ENCODE data around the gene STPG4. TPM values are rescaled to one million over a fixed set of nuclear protein-coding genes. Genes with fewer than 3 reads are reported as not detected.
A peak's percentile ranks its signal among the peaks of the same experiment; 100 is the strongest.

The STPG4 gene
- total and polyA plus RNA-seq, 10 donors, result 0.19 to 2.2 (median 0.89) TPM; not detected in 3

GRCh38 chr2:47076586-47077441, 78.3 kb downstream of the STPG4 start:
- H3K27me3 ChIP-seq (replicated peaks in 1 of 7), result no peaks in the 10 kb centered on the region
- H3K4me1 ChIP-seq, result peaks cover 21 to 82% (median 54%) of the 10 kb centered on the region in 6 donors
- no peak overlapping the region for H3K4me3 ChIP-seq
- intact Hi-C loops (cut with DNase I; ENCODE audit: low total_unique reads), result no loop called here
- peak overlapping the region; percentile 7 to 90 (median 69) for H3K27ac ChIP-seq
- H3K9me3 ChIP-seq, result no peaks in the 10 kb centered on the region
- TF ChIP-seq POLR2A (IDR thresholded peaks at IDR 0.05), result no peak
- no peak for TF ChIP-seq POLR2AphosphoS5 (IDR thresholded peaks at IDR 0.05)
- no peak for TF ChIP-seq CTCF (IDR thresholded peaks at IDR 0.05 in 8 of 11, conservative IDR thresholded peaks at IDR 0.05 in 3 of 11)
- 68 to 82% (median 79%) methylated on average over 12 of the region's 12 CpGs for WGBS, 5 donors
- H3K36me3 ChIP-seq, result peaks cover 0 to 43% (median 4%) of the 10 kb centered on the region in 6 donors
- no peak for DNase-seq

- H3K4me1 ChIP-seq, result peaks cover 28 to 89% (median 61%) of the 10 kb centered on the region in 6 donors
- peaks cover 0 to 46% (median 4%) of the 10 kb centered on the region in 6 donors for H3K36me3 ChIP-seq
- H3K4me3 ChIP-seq, result no peak overlapping the region
- H3K9me3 ChIP-seq, result no peaks in the 10 kb centered on the region
- 93 to 97% (median 94%) methylated on average over 8 of the region's 8 CpGs for WGBS, 5 donors
- intact Hi-C loops (cut with DNase I; ENCODE audit: low total_unique reads), result no loop called here
- peak in 1 of 3 donors; percentile 58 for TF ChIP-seq POLR2AphosphoS5 (IDR thresholded peaks at IDR 0.05)
- no peak for TF ChIP-seq CTCF (IDR thresholded peaks at IDR 0.05 in 8 of 11, conservative IDR thresholded peaks at IDR 0.05 in 3 of 11)
- no peaks in the 10 kb centered on the region for H3K27me3 ChIP-seq (replicated peaks in 1 of 7)
- no peak for DNase-seq
- H3K27ac ChIP-seq, result peak overlapping the region; percentile 7 to 90 (median 69)
Measured at GRCh38 chr2:47076126-47076506, 79.0 kb downstream of the STPG4 start.

- 72 to 92% (median 84%) methylated on average over 6 of the region's 6 CpGs for WGBS, 5 donors
- peaks cover 0 to 46% (median 4%) of the 10 kb centered on the region in 6 donors for H3K36me3 ChIP-seq
- peak overlapping the region; percentile 6 to 90 (median 69) for H3K27ac ChIP-seq
- intact Hi-C loops (cut with DNase I; ENCODE audit: low total_unique reads), result no loop called here
- H3K4me1 ChIP-seq, result peaks cover 34 to 93% (median 65%) of the 10 kb centered on the region in 6 donors
- no peaks in the 10 kb centered on the region for H3K9me3 ChIP-seq
- no peak for DNase-seq
- TF ChIP-seq POLR2A (IDR thresholded peaks at IDR 0.05) (no peak), CTCF (IDR thresholded peaks at IDR 0.05 in 8 of 11, conservative IDR thresholded peaks at IDR 0.05 in 3 of 11) (no peak), POLR2AphosphoS5 (IDR thresholded peaks at IDR 0.05) (peak in 1 of 3 donors; percentile 7)
- no peaks in the 10 kb centered on the region for H3K27me3 ChIP-seq (replicated peaks in 1 of 7)
- H3K4me3 ChIP-seq, result no peak overlapping the region
Measured at GRCh38 chr2:47075361-47076125, 79.6 kb downstream of the STPG4 start.

GRCh38 chr2:47074691-47075090, 80.4 kb downstream of the STPG4 start:
- H3K27ac ChIP-seq, result peak overlapping the region in 6 of 8 donors; percentile 27 to 90 (median 77)
- H3K9me3 ChIP-seq, result no peaks in the 10 kb centered on the region
- peaks cover 0 to 46% (median 4%) of the 10 kb centered on the region in 6 donors for H3K36me3 ChIP-seq
- 90 to 97% (median 94%) methylated on average over 4 of the region's 4 CpGs for WGBS, 5 donors
- peaks cover 39 to 93% (median 66%) of the 10 kb centered on the region in 6 donors for H3K4me1 ChIP-seq
- H3K27me3 ChIP-seq (replicated peaks in 1 of 7), result no peaks in the 10 kb centered on the region
- TF ChIP-seq POLR2AphosphoS5 (IDR thresholded peaks at IDR 0.05) (no peak), POLR2A (IDR thresholded peaks at IDR 0.05) (no peak), CTCF (IDR thresholded peaks at IDR 0.05 in 8 of 11, conservative IDR thresholded peaks at IDR 0.05 in 3 of 11) (no peak)
- H3K4me3 ChIP-seq, result no peak overlapping the region
- DNase-seq, result no peak
- intact Hi-C loops (cut with DNase I; ENCODE audit: low total_unique reads), result no loop called here

All from spleen (tissue), 11 donors.